K562 (cell line): ENCODE data around the gene AMN1. TPM values are rescaled to one million over a fixed set of nuclear protein-coding genes. Genes with fewer than 3 reads are reported as not detected.

Experiments
- AFF1 ChIP-seq, 2 experiments: fragments of 450-650 bp; IDR thresholded peaks; 2 replicates each; pipeline ENCODE4 v1.6.1; 2018; ENCODE audit warnings: mild to moderate bottlenecking in 2 of 2, low read depth in 1 of 2; ENCODE audit not compliant: partially characterized antibody in 2 of 2
- BCL6 ChIP-seq: fragments of 250-450 bp; sonication (Bioruptor Pico); IDR thresholded peaks from 2 replicates; pipeline ENCODE4 v1.4.0; 2020
- FOXA1 ChIP-seq: fragments of 450-650 bp; IDR thresholded peaks from 2 replicates; pipeline ENCODE4 v1.6.1; 2016; ENCODE audit warnings: mild to moderate bottlenecking, borderline replicate concordance
- FOXK2 ChIP-seq, 2 experiments: fragments of 450-650 bp; IDR thresholded peaks in 1 of 2; conservative IDR thresholded peaks in 1 of 2; 2 replicates each; pipeline ENCODE4 v1.6.1; 2016; ENCODE audit warnings: low read depth in 2 of 2, mild to moderate bottlenecking in 1 of 2
- FOXP1 ChIP-seq: sonication (generic); formaldehyde crosslinking; IDR thresholded peaks from 2 replicates; pipeline ENCODE4 v1.8.0; 2022; ENCODE audit warnings: mild to moderate bottlenecking, missing genetic modification reagents
- HDAC8 ChIP-seq: fragments of 450-650 bp; IDR thresholded peaks from 2 replicates; pipeline ENCODE4 v1.6.1; 2016; ENCODE audit warnings: mild to moderate bottlenecking, missing genetic modification characterization, moderate library complexity, missing compliant biosample characterization
- MXI1 ChIP-seq: IDR thresholded peaks from 2 replicates; pipeline ENCODE4 v1.6.1; 2011; ENCODE audit warnings: low read depth, mild to moderate bottlenecking, improper control_type of control experiment, low read length
- POLR2AphosphoS5 ChIP-seq: IDR thresholded peaks from 2 replicates; pipeline ENCODE4 v1.6.1; 2011; ENCODE audit warnings: mild to moderate bottlenecking, low read depth, low read length, moderate library complexity; ENCODE audit not compliant: control insufficient read depth, insufficient read depth
- RFX1 ChIP-seq: fragments of 450-650 bp; IDR thresholded peaks from 2 replicates; pipeline ENCODE4 v1.6.1; 2016; ENCODE audit warnings: mild to moderate bottlenecking, moderate library complexity
- TAF7 ChIP-seq: fragments of 450-650 bp; IDR thresholded peaks from 2 replicates; pipeline ENCODE4 v1.6.1; 2016; ENCODE audit warnings: missing genetic modification characterization, missing compliant biosample characterization
- TSC22D4 ChIP-seq: fragments of 450-650 bp; IDR thresholded peaks from 2 replicates; pipeline ENCODE4 v1.6.1; 2016; ENCODE audit warnings: missing genetic modification characterization, missing biosample characterization, control low read depth
- ZBTB12 ChIP-seq: fragments of 250-450 bp; sonication (Bioruptor Pico); IDR thresholded peaks from 2 replicates; pipeline ENCODE4 v1.4.0; 2020
- ZKSCAN1 ChIP-seq: fragments of 150-350 bp; IDR thresholded peaks from 2 replicates; pipeline ENCODE4 v1.6.1; 2016; ENCODE audit warnings: low read depth, low read length
- ZNF316 ChIP-seq: fragments of 450-650 bp; IDR thresholded peaks from 2 replicates; pipeline ENCODE4 v1.6.1; 2016
- ZNF431 ChIP-seq: sonication (generic); formaldehyde crosslinking; IDR thresholded peaks from 2 replicates; pipeline ENCODE4 v1.8.0; 2022; ENCODE audit warnings: mild to moderate bottlenecking, missing genetic modification reagents
- ZNF449 ChIP-seq: fragments of 250-450 bp; sonication (Bioruptor Pico); IDR thresholded peaks from 2 replicates; pipeline ENCODE4 v1.8.0; 2022; ENCODE audit warnings: moderate library complexity, mild to moderate bottlenecking, inconsistent platforms
- ZNF717 ChIP-seq: fragments of 250-450 bp; sonication (Bioruptor Pico); IDR thresholded peaks from 2 replicates; pipeline ENCODE4 v1.5.0; 2021
- polyA plus RNA-seq, 8 experiments: library from polyadenylated mRNA; depleted of rRNA in 4 of 8; stranded (reverse) in 5 of 8; unstranded in 3 of 8; fragments of >200 nt; fragmentation: Nextera tagmentation in 2 of 8; fragmentation: Illumina TruSeq in 1 of 8; extraction: Ambion mirVana in 2 of 8; extraction: Trizol in 1 of 8; gene quantifications; 2 replicates each; pipeline versions ENCODE4 v1.2.1 to v1.2.3, GENCODE V29; 2011 to 2014; ENCODE audit warnings: inconsistent platforms in 1 of 8, missing spikeins in 1 of 8
- total RNA-seq, 7 experiments: library from RNA; depleted of rRNA in 6 of 7; stranded (reverse); fragments of >200 nt in 6 of 7; fragmentation: Illumina TruSeq in 2 of 7; extraction: Trizol in 2 of 7; gene quantifications; 2 replicates each; pipeline versions ENCODE4 v1.2.1 to v1.2.3, GENCODE V29; 2011 to 2021; ENCODE audit warnings: low replicate concordance in 1 of 7

Gene AMN1
- total and polyA plus RNA-seq, 9 of the 15 experiments (the other 6 are each of a cell fraction or from before 2014, with no cell fraction given): 5.2 to 27.6 (median 13.0) TPM

- TF ChIP-seq POLR2AphosphoS5: peak; percentile 59
- TF ChIP-seq BCL6 (CRISPR knock-in tag): no peak
- TF ChIP-seq FOXK2 (conservative IDR thresholded peaks at IDR 0.05 in 1 of 2, IDR thresholded peaks at IDR 0.05 in 1 of 2; ENCODE audit: low read depth in 2 of 2): peak in 1 of 2 experiments; percentile 35; a peak in 3 of 4 replicates
- TF ChIP-seq ZNF316: peak; percentile 45
- peak; percentile 70; the same call in 1 of the 2 replicates for TF ChIP-seq ZKSCAN1
- 0 out of 2 replicates have a peak, but pooled peaks have one; percentile 51 for TF ChIP-seq ZBTB12 (CRISPR knock-in tag)
- TF ChIP-seq AFF1 (IDR thresholded peaks at IDR 0.05; ENCODE audit: low read depth in 1 of 2, partially characterized antibody in 2 of 2): peak in 1 of 2 experiments; percentile 64
- TF ChIP-seq RFX1: no peak; the same call in 1 of the 2 replicates
- 0 out of 2 replicates have a peak, but pooled peaks have one; percentile 29 for TF ChIP-seq FOXP1 (CRISPR knock-in tag)
- TF ChIP-seq ZNF431 (CRISPR knock-in tag): no peak
- TF ChIP-seq HDAC8: no peak
- TF ChIP-seq MXI1: peak; percentile 68; the same call in 1 of the 2 replicates
- no peak for TF ChIP-seq ZNF449 (CRISPR knock-in tag)
- TF ChIP-seq TSC22D4 (tag): no peak
- TF ChIP-seq FOXA1: no peak
- TF ChIP-seq ZNF717: no peak
- TF ChIP-seq TAF7 (tag): 0 out of 2 replicates have a peak, but pooled peaks have one; percentile 32
These were observed 69.5 kb downstream of the AMN1 start, which contains the start of gene ETFBKMT (continued) for GRCh38 chr12:31659087-31659942.
